Right lobe of liver (tissue), 6 donors: ENCODE measurements around the gene SLC38A3. TPM values are rescaled to one million over a fixed set of nuclear protein-coding genes. Genes with fewer than 3 reads are reported as not detected.

Experiments
- ATAC-seq, 4 donors: fragments of 200-7000 bp; cut with Tn5 transposase; one replicate each; pipeline ENCODE4 v1.9.1; 2020; ENCODE audit warnings: mild to moderate bottlenecking in 4 of 4, moderate library complexity in 4 of 4
- DNase-seq, 3 donors: peaks; one replicate each; pipeline ENCODE4 v3.0.0-alpha.2; 2020
- H3K27ac ChIP-seq, 3 donors: fragments of 200-600 bp; one replicate each; pipeline ENCODE4 v1.8.0; 2022
- H3K27me3 ChIP-seq, 2 donors: fragments of 200-600 bp; one replicate each; pipeline ENCODE4 v1.8.0; 2022
- H3K36me3 ChIP-seq, 4 donors: fragments of 200-600 bp; sonication (generic) in 1 of 4; one replicate each; pipeline versions ENCODE4 v1.5.1 to v1.8.0; 2017 to 2022; ENCODE audit warnings: control low read depth in 1 of 4
- H3K4me1 ChIP-seq, 4 donors: fragments of 200-600 bp; sonication (generic) in 1 of 4; one replicate each; pipeline versions ENCODE4 v1.5.1 to v1.8.0; 2017 to 2022; ENCODE audit warnings: control low read depth in 1 of 4
- H3K4me3 ChIP-seq, 3 donors: fragments of 200-600 bp; one replicate each; pipeline ENCODE4 v1.8.0; 2022
- H3K9me3 ChIP-seq, 4 donors: fragments of 200-600 bp; sonication (generic) in 1 of 4; one replicate each; pipeline versions ENCODE4 v1.5.1 to v1.8.0; 2017 to 2022; ENCODE audit warnings: control low read depth in 1 of 4
- POLR2A ChIP-seq: fragments of 450-650 bp; IDR thresholded peaks from one replicate; pipeline ENCODE4 v1.6.1; 2017; ENCODE audit warnings: antibody characterized with exemption, mild to moderate bottlenecking
- WGBS: methylation state at CpG from one replicate; pipeline ENCODE4 v1.1.6; 2018; ENCODE audit warnings: low coverage, low lambda C conversion rate; ENCODE audit not compliant: insufficient coverage; ENCODE audit errors: missing lambda C conversion rate; 5-methylcytosine and 5-hydroxymethylcytosine counted together
- intact Hi-C, 2 donors: fragments of 100-400 bp; cut with DNase I; formaldehyde crosslinking; loops; one replicate each; pipeline versions ENCODE4 v1.11.2 to v1.14.1; 2022
- total RNA-seq, 6 experiments: library from RNA; depleted of rRNA in 2 of 6; stranded (reverse); fragments of >200 nt in 2 of 6; fragmentation: NEBNext Ultra II Directional in 3 of 6; extraction: Animal tissue kit (Norgen Biotek cat#: 25700) in 3 of 6; gene quantifications; one replicate each; pipeline versions ENCODE4 v1.1.0 to v1.2.4, GENCODE V29; 2016 to 2023
- TF ChIP-seq, protein P1 (sequence below), 4 donors: fragments of 200-600 bp in 3 of 4; fragments of 450-650 bp in 1 of 4; IDR thresholded peaks; one replicate each; pipeline versions ENCODE4 v1.5.1 to v1.8.0; 2016 to 2022; ENCODE audit warnings: antibody characterized with exemption in 4 of 4, mild to moderate bottlenecking in 2 of 4
- donor health status: DM: no; HTN: yes; CAD: no.
- donor health status: DM: no; HTN: no; CAD: no.
- donor health status: DM: no; HTN: no; CAD: no.
- donor health status: DM: no; HTN: yes; CAD: no.
- donor health status: DM: no; HTN: yes; CAD: no.

Gene SLC38A3
- total RNA-seq, 6 experiments from 2014 or later = 77.7 to 311 (median 190) TPM

DNA sequence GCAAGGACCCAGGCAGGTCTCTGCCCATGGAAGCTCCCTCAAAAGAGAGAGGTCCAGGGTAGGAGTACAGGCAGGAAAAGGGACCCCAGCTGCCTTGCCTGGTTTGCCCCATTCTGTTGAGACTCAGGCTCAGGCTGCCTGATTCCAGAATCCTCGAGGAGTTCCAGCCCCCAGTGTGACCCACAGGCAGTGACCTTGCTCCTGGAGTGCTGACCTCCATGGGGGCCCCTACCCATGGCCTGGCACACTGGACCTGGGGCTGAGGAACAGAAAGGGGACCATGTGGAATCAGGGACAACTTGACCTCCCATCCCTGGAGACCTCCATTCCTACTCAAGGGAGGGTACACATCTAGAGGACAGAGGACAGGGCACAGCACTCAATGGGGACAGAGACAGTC is 60.5 kb downstream of the SLC38A3 start:
- Histone ChIP-seq H3K9me3 (no peaks in the 10 kb centered on the region), H3K4me3 (no peak overlapping the region), H3K27me3 (no peaks in the 10 kb centered on the region), H3K36me3 (no peaks in the 10 kb centered on the region), H3K27ac (no peak overlapping the region), H3K4me1 (peaks cover 0 to 12% (median 0%) of the 10 kb centered on the region in 4 donors)
- no CpG with 5 or more reads among the region's 1 CpG for WGBS
- intact Hi-C loops = loop anchor here (5.0 to 10.0 kb wide), 2 partner anchors 38 to 141 kb away; no protein-coding TSS in a partner anchor
- DNase-seq (no peak), ATAC-seq (no peak)
- TF ChIP-seq POLR2A = no peak
- TF ChIP-seq, protein P1, sequence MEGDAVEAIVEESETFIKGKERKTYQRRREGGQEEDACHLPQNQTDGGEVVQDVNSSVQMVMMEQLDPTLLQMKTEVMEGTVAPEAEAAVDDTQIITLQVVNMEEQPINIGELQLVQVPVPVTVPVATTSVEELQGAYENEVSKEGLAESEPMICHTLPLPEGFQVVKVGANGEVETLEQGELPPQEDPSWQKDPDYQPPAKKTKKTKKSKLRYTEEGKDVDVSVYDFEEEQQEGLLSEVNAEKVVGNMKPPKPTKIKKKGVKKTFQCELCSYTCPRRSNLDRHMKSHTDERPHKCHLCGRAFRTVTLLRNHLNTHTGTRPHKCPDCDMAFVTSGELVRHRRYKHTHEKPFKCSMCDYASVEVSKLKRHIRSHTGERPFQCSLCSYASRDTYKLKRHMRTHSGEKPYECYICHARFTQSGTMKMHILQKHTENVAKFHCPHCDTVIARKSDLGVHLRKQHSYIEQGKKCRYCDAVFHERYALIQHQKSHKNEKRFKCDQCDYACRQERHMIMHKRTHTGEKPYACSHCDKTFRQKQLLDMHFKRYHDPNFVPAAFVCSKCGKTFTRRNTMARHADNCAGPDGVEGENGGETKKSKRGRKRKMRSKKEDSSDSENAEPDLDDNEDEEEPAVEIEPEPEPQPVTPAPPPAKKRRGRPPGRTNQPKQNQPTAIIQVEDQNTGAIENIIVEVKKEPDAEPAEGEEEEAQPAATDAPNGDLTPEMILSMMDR (IDR thresholded peaks at IDR 0.05) = no peak

DNA sequence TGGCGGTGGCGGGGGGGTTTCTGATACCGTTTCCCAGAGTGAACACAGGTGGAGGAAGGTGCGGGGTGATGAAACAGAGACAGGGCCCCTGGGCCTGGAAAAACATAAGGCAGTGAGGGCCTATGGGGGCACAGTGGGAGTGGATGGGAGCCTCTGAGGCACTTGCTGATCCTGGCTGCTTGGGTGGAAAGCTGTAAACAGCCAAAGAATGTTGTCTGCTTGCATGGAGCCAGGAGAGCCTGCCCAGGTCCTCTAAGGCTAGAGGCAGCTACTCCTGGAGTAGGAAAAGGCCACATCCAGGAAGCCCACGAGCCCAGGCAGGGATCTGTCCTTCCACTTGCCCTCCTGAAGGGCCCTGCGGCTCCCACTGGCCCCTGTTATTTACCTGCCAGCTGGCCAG is 60.9 kb downstream of the SLC38A3 start:
- no peak for TF ChIP-seq POLR2A
- no peaks in the 10 kb centered on the region for H3K36me3 ChIP-seq
- no peak overlapping the region for H3K4me3 ChIP-seq
- ATAC-seq (no peak), DNase-seq (no peak)
- no peaks in the 10 kb centered on the region for H3K9me3 ChIP-seq
- no peak overlapping the region for H3K27ac ChIP-seq
- WGBS = 92% methylated on average over 4 of the region's 6 CpGs
- intact Hi-C loops = loop anchor here (5.0 to 10.0 kb wide), 2 partner anchors 39 to 141 kb away; no protein-coding TSS in a partner anchor
- H3K27me3 ChIP-seq = no peaks in the 10 kb centered on the region
- peaks cover 0 to 11% (median 0%) of the 10 kb centered on the region in 4 donors for H3K4me1 ChIP-seq

DNA sequence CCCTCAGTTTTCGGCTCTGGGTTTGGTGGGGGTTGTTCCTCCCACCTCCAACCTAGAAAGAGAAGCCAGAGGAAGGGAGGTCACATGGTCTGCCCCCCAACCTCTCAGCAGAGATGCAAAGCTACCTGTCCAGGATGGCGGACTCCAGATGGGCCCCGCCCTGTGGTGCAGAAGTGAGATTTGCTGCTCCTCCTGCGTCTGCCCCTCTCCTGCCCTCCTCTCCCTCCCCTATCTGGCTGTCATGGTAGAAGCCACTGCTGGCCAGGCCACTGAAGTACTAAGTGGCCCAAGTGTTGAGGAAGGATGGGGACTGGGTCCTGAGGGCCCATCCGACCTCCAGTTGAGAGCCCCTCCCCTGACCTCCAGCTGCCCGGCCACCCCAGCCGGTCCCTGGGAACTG is 61.8 kb downstream of the SLC38A3 start:
- H3K4me3 ChIP-seq = peak overlapping the region in 2 of 3 donors; percentile 31 to 59
- no peaks in the 10 kb centered on the region for H3K27me3 ChIP-seq
- DNase-seq (no peak), ATAC-seq (peak in 1 of 4 donors; percentile 1)
- peak overlapping the region in 2 of 3 donors; percentile 1 to 68 for H3K27ac ChIP-seq
- no peaks in the 10 kb centered on the region for H3K9me3 ChIP-seq
- H3K4me1 ChIP-seq = peaks cover 0 to 19% (median 0%) of the 10 kb centered on the region in 4 donors
- 82% methylated on average over 2 of the region's 7 CpGs for WGBS
- H3K36me3 ChIP-seq = no peaks in the 10 kb centered on the region
- intact Hi-C loops = loop anchor here (5.0 to 10.0 kb wide), 2 partner anchors 40 to 142 kb away; no protein-coding TSS in a partner anchor
- TF ChIP-seq POLR2A = no peak
- TF ChIP-seq, protein P1 (IDR thresholded peaks at IDR 0.05) = no peak

DNA sequence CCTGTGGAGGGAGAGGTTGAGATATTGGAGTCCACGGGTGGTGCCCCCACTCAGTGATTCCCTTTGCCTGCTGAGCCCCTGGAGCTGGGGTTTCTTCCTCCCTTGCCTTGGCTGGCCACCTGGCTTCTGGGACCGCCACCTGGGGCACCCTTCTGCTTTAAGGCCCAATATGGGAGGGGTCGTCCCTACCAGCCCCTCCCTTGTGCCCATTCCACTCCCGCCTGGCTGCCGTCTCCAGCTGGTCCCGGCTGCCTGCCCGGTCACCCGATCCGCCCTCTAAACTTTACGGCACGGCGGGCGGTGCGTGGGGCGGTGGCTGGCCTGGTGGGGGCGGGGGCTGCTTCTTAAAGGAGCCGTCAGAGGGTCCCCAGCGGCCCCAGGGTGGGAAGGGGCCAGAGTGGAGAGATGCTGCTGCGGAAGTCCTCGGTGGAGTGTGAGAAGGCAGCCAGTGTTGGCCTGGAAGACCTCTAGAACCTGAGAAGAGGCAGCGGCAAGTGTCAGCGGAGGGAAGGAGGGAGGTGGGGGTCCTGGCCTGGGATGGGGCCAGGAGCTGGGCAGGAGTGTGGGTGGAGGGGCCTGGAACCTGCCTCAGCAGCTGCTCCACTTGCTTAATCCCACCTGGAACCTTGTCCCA is 62.3 kb downstream of the SLC38A3 start:
- Histone ChIP-seq H3K27me3 (no peaks in the 10 kb centered on the region), H3K4me3 (peak overlapping the region in 2 of 3 donors; percentile 31 to 59), H3K4me1 (peaks cover 0 to 25% (median 0%) of the 10 kb centered on the region in 4 donors), H3K36me3 (no peaks in the 10 kb centered on the region), H3K9me3 (no peaks in the 10 kb centered on the region), H3K27ac (peak overlapping the region in 2 of 3 donors; percentile 1 to 68)
- ATAC-seq = peak; percentile 17 to 75 (median 62)
- DNase-seq = peak in 1 of 3 donors; percentile 77
- 0% methylated on average over 16 of the region's 22 CpGs for WGBS
- intact Hi-C loops = loop anchor here (5.0 to 10.0 kb wide), 2 partner anchors 40 to 143 kb away; no protein-coding TSS in a partner anchor
- peak; percentile 39 for TF ChIP-seq POLR2A
- TF ChIP-seq, protein P1 (IDR thresholded peaks at IDR 0.05) = no peak

DNA sequence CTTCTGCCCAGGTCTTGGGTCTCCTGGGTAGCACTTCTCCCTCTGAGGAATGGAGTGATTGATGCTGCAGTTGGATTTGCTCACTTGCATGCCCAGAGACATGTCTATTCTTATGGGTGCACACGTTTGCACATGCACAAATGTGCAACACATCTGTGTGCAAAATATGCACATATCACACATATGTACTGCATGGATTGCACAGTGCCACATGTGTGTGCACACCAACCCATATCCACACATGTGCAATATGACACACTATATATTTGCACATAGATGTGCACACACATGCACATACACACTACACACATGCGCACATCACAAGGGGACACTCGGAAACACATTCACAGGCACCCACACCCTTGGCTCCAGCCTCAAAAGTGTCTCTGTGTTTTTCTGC is 63.2 kb downstream of the SLC38A3 start:
- Histone ChIP-seq H3K27ac (no peak overlapping the region), H3K36me3 (no peaks in the 10 kb centered on the region), H3K4me3 (no peak overlapping the region), H3K4me1 (peaks cover 0 to 31% (median under 1%) of the 10 kb centered on the region in 4 donors), H3K9me3 (no peaks in the 10 kb centered on the region), H3K27me3 (no peaks in the 10 kb centered on the region)
- WGBS = 60% methylated on average over 3 of the region's 3 CpGs
- TF ChIP-seq POLR2A = no peak
- TF ChIP-seq, protein P1 (IDR thresholded peaks at IDR 0.05) = no peak
- intact Hi-C loops = loop anchor here (5.0 to 10.0 kb wide), 2 partner anchors 41 to 143 kb away; no protein-coding TSS in a partner anchor
- no peak for DNase-seq
- no peak for ATAC-seq
